IPS-18c (cell line): ENCODE results near the gene PTPRC.

Experiments used
- H3K4me3 ChIP-seq: 2 replicates; pipeline ENCODE4 v1.7.0; 2013; ENCODE audit warnings: low read depth, mild to moderate bottlenecking, low read length, moderate library complexity; ENCODE audit not compliant: insufficient read depth
- H3K9me3 ChIP-seq: one replicate; pipeline ENCODE4 v1.6.1; 2013; ENCODE audit warnings: mild to moderate bottlenecking, low read length, moderate library complexity; ENCODE audit not compliant: control insufficient read depth, insufficient read depth

PTPRC gene

DNA sequence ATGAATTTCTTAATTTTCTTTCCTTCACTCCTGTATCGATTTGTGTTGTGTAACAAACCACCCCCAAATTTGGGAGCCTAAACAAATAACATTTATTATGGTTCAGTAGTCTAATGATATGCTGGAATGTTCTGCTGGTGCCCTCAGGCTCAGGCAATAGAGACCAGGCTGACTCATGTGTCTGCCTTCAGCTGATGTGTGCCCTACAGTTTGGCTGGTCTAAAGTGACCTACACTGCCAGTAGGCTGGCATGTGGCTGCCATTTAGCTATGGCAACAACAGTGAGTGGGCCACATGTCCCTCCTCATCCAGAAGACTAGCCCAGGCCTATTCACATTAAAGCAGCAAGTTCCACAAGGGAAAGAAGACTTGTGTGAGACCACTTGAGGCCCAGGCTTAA lies 115.8 kb downstream of the PTPRC start:
- no peaks in the 10 kb centered on the region for H3K9me3 ChIP-seq
- no peak overlapping the region for H3K4me3 ChIP-seq

DNA sequence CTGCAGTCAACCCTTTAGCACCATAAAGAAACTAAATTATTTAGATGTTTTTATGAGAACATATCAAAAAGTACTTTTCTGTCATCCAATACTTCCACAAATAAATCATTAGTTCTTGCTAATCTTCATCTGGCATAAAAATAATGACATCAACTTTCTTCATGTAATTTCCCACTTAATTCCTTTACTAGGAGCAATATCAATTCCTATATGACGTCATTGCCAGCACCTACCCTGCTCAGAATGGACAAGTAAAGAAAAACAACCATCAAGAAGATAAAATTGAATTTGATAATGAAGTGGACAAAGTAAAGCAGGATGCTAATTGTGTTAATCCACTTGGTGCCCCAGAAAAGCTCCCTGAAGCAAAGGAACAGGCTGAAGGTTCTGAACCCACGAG lies 116.9 kb downstream of the PTPRC start:
- Histone ChIP-seq H3K9me3 (no peaks in the 10 kb centered on the region), H3K4me3 (no peak overlapping the region)

DNA sequence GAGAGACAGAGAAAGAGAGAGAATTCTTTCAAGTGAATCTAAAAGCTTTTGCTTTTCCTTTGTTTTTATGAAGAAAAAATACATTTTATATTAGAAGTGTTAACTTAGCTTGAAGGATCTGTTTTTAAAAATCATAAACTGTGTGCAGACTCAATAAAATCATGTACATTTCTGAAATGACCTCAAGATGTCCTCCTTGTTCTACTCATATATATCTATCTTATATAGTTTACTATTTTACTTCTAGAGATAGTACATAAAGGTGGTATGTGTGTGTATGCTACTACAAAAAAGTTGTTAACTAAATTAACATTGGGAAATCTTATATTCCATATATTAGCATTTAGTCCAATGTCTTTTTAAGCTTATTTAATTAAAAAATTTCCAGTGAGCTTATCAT lies 117.6 kb downstream of the PTPRC start:
- Histone ChIP-seq H3K4me3 (no peak overlapping the region), H3K9me3 (no peaks in the 10 kb centered on the region)

DNA sequence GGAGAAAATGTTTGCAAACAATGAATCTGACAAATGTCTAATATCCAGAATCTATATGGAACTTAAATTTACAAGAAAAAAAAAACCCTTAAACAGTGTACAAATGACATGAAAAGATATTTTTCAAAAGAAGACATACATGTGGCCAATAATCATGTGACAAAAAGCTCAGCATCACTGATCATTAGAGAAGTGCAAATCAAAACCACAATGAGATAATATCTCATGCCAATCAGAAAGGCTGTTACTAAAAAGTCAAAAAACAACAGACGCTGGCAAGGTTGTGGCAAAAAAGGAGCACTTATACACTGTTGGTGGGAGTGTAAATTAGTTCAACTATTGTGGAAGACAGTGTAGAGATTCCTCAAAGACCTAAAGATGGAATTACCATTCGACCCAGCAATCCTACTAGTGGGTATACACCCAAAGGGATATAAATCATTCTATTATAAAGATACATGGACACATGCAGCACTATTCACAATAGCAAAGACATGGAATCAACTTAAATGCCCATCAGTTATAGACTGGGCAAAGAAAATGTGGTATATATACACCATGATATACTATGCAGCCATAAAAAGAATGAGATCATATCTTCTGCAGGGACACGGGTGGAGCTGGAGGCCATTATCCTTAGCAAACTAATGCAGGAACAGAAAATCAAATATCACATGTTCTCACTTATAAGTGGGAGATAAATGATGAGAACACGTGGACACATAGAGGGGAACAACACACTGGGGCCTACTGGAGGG lies 123.2 kb downstream of the PTPRC start:
- Histone ChIP-seq H3K4me3 (no peak overlapping the region), H3K9me3 (no peaks in the 10 kb centered on the region)

DNA sequence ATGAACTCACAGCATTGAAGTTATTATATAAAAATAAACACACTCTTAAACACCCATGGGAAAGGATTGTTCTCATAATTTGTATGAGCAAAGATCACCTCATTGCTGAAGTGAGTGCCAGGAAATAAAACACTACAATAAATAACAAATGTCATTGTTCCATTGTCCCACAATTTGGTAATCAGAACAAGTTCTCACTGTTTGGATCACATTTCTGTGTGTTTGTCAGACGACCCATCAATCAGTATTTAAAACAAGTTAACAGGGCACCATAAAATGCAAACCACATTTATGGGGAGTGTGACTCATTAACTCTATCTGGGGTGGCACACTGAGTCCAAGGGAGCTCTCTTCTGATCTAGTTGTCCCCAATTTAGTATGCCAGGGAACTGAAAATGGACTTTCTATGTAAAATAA lies 124.5 kb downstream of the PTPRC start:
- Histone ChIP-seq H3K9me3 (no peaks in the 10 kb centered on the region), H3K4me3 (no peak overlapping the region)

DNA sequence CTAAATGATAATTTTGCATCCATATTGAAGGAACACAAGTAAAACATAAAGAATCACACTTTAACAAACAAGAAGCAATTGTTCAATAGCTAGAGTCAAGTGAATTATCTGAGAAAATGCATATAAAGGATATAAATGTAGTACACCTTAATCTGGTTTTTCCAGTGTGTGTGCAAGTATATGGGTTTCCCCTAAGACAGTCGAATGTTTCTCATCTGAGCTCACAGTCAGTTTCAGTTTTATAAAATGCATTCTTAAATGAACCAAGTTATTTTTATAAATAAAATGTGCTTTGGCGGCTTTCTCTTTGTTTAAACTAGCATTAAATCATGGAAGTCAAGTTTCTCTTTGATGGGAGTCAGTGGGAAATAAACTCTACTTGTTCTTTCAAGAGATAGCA lies 125.9 kb downstream of the PTPRC start:
- Histone ChIP-seq H3K9me3 (no peaks in the 10 kb centered on the region), H3K4me3 (no peak overlapping the region)

DNA sequence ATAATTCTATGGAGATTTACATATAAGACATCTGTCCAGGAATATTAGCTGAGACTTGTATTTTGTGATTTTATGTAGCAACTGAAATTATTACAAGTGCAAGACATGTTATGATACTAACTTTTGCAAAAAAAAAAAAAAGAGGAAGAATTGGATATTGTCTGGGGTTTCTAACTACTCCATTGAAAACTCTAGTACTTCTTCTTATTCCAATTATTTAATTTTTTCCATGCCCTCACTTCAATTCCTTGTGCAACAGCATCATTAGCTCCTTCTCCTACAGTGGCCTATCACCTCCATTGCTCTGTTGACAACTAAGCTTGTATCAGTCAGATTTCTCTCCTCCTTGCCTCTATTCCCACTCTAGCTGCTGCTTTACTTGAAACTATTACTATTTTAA lies 126.6 kb downstream of the PTPRC start:
- H3K4me3 ChIP-seq, result no peak overlapping the region
- H3K9me3 ChIP-seq, result no peaks in the 10 kb centered on the region

DNA sequence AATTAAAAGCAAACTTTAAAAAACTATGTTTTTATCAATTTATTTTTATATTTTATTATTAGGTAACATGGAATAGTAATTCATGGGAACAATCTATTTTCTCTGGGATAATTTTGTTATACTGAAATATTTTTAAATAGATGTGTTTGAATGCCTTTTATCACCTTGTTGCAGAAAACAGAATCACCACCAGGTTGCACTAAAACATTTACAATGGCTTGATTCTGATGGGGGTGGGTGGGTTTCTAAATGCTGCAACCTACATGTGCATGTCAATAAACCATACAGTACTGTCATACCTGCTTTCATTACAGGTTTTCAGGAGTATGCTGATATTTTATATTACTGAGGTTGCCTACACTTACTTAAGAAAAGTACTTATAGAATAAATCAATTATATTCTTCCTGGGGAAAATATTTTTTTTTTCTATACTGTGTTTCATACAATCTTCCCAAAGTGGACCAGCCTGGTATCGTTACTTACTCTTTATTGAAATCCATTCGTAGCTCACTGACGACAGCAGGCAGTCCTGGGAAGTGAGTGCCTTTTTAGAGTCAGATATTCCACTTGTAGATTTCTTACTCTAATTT lies 132.8 kb downstream of the PTPRC start:
- Histone ChIP-seq H3K4me3 (no peak overlapping the region), H3K9me3 (no peaks in the 10 kb centered on the region)

DNA sequence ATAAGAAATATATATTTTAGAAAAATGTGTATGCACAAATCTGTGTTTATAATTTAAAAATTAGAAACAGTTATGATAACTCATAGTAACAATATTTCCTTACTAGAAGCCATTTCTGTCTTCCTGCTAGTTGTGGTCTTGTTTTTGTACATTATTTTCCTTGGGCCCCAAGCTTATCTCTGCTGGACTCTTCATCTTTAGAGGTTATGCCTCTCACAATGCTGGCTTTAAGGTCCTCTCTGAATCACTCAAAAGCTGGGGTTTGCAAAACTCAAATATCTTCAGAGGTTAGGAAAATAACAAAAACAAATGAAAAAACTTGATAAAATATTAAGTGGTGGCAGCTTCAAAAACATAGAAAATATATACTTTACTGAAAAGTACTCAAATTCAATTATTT lies 133.8 kb downstream of the PTPRC start:
- Histone ChIP-seq H3K9me3 (no peaks in the 10 kb centered on the region), H3K4me3 (no peak overlapping the region)

DNA sequence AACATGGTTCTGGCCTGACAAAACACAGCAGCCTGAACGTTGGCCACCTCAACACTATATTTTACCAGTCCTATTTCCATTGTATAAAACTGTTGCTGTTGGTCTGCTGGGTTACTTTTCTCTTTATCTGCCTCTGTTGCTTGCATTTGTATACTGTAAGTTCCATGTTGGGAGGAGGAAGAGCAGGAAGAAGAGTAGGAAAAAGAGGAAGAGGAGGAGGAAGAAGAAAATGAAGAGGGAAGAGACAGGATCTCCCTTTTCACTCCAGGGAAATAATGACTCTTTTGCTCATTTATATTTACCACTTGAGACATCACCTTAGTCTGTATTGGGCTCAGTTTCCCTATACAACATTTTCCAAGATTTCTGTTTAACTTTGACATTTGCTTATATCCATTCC lies 134.2 kb downstream of the PTPRC start:
- no peak overlapping the region for H3K4me3 ChIP-seq

DNA sequence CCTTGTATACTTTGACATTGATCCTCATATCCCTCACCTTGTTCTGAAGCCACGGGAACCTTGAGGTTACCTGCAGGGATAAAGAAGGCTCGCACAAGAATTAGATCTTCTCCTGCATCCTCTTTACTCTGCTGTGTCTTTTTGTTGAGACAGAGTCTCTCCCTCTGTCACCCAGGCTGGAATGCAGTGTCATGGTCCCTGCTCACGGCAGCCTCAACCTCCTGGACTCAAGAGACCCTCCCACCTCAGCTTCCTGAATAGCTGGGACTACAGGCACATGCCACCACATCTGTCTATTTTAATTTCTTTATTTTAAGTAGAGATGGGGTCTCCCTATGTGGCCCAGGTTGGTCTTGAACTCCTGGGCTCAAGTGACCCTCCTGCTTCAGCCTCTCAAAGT lies 134.7 kb downstream of the PTPRC start:
- Histone ChIP-seq H3K9me3 (no peaks in the 10 kb centered on the region), H3K4me3 (no peak overlapping the region)

More for the DNA sequence above, 134.2 kb downstream of the PTPRC start:
- no peaks in the 10 kb centered on the region for H3K9me3 ChIP-seq

DNA sequence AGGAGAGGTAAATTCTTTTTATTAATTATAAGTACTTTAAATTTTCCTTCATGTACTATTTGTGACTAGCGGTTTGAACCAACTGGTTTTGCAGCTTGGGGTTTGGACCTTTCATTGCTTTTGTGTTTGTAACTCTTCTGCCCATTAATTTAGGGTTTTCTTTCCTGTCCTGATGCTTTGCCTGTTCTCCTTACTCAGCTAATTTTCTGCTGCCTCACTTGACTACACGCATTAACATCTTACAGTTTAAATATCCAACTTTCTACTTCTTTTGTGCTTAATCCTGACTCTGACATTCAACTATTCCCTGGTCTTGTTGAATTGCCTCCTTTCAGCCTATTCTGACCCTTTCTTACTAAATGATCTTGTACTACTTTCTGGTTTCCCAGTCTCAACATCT lies 135.6 kb downstream of the PTPRC start:
- Histone ChIP-seq H3K4me3 (no peak overlapping the region), H3K9me3 (no peaks in the 10 kb centered on the region)

DNA sequence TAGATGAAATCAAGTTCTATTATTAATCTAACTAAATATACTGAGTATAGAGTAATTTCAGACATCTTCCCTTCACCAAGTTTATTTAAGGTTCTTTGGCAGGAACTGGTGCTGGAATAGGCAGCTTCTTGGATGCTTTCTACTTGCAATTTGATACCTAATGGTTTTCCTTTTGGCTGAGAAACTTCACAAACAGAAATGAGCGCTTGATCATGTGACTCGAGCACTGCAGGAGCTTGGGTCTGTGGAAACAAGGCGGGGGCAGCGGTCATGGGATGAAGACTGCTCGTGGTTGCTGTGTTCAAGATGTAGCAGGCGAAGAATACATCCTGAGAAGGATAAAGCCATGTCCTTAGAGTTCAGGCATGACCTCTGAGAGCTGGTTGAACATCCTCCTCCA lies 136.8 kb downstream of the PTPRC start:
- Histone ChIP-seq H3K9me3 (no peaks in the 10 kb centered on the region), H3K4me3 (no peak overlapping the region)

DNA sequence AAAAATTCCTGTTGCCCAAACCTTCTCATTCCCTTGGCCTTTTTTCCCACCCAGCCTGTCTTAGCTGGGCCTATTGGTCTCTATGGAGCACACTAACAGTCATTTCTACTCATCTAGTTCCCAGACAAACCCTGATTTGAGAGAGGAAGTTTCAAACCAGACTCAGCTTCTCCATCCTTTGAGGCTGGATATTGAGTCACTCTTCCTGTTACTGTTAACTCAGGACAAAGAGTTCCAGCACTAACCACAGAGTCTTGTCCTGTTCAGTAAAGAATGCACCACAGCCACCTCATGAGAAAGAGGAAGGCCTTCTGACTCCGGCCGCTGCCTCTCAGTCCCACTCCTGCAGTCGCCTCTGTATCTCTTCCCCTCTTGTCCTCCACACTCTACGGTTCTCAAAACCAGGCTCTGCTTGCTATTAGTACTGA lies 137.8 kb downstream of the PTPRC start:
- H3K9me3 ChIP-seq, result no peaks in the 10 kb centered on the region

DNA sequence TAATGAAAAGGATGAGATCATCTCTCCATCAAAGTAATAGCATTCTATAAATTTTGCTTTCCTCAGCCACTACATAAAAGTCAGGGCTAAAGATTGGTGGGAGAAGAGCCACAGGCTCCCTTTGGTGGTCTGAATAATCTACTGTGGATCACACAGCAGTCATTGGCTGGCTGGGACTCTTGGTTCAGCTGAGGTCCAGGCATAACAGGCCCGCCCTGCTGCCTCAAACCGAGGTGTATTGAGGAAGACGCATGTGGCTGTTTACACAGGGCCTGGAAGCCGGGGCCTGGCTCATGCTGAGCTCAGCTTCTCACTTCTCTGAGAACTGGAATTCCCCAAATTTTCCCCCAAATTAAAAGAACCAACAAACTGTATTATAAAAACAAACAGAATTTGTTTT lies 139.2 kb downstream of the PTPRC start:
- Histone ChIP-seq H3K4me3 (no peak overlapping the region), H3K9me3 (no peaks in the 10 kb centered on the region)

More for the DNA sequence above, 137.8 kb downstream of the PTPRC start:
- no peak overlapping the region for H3K4me3 ChIP-seq

DNA sequence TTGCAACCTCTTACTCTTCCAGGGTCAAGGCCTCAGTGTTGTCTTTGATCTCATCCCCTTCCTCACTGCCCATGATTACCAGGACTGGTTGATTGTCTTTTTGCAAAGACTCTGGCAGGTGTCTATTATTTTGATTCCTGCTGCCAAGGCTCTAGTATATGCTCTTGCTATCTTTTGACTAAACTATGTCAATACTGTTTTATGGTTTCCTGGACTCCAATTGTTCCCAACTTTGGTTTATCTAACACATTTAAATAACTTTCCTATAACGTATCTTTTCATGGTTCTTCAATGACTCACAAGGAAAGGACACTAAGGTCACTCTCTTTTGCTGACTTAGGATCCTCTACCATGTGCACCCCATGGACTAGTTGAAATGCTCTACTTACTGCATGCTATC lies 141.5 kb downstream of the PTPRC start:
- H3K4me3 ChIP-seq, result no peak overlapping the region
- no peaks in the 10 kb centered on the region for H3K9me3 ChIP-seq

DNA sequence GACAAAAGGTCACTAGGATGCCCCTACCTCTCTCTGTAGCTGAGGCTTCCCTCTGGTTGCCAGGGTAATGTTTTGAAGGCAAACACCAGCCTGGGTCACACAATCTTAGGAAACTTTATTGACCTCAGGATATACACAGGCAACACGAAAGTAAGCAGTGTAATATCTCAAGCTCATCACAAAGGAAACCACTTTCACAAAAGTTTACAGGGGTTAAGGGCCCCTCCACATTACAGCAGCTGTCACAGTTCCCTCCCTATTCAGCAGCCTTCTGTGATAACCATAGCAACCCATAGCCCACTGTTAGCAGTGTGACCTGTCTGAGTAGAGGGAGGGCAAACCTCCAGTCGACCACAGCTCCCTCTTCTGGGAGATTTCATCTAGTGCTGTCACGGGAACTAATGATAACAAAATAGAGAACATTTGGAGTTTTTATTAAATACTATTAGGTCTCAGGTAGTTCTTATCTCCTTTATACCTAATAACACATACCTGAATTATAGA lies 149.8 kb downstream of the PTPRC start:
- Histone ChIP-seq H3K4me3 (no peak overlapping the region), H3K9me3 (no peaks in the 10 kb centered on the region)

DNA sequence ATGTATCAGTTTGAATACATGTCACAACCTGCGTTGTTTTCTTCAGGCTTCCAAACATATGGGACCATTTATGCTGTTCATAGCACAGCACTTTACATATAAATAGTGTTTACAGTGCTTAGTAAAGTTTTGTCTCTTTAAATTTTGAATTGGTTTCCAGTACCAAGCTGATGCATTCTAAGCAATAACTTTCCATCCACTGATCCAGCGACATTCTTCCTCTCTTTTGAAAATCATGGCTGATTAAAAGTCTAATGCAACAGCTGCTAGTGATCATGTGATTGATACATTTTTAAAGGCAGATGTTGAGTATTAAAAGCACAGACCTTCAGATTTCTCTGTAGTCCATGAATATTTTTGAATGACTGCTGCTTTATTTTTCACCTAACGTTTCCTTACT lies 154.9 kb downstream of the PTPRC start:
- no peak overlapping the region for H3K4me3 ChIP-seq
- peaks cover 6% of the 10 kb centered on the region for H3K9me3 ChIP-seq

DNA sequence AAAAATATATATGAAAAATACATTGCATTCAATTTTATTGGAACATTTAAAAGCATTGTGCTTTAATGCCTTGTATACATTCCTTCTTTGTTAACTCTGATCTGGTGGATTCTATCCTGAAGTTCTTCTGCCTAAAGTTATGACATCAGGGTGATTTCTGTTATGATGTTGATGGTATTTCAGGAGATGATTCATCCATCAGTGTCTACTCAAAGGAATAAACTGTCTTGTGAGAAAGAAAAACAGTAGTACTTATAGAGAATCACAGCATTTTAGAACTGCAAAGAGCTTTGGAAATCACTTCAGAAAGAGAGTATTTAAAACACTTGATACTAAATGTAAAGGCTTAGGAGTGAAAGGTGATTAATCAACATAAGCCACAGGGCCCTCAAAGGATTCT lies 155.7 kb downstream of the PTPRC start:
- Histone ChIP-seq H3K4me3 (no peak overlapping the region), H3K9me3 (peaks cover 6% of the 10 kb centered on the region)
